ENCODE results near the gene RYR3.

The RYR3 gene

GRCh38 chr15:33304924-33305323, 5.8 kb upstream of the RYR3 start:
- TF ChIP-seq, protein P1, sequence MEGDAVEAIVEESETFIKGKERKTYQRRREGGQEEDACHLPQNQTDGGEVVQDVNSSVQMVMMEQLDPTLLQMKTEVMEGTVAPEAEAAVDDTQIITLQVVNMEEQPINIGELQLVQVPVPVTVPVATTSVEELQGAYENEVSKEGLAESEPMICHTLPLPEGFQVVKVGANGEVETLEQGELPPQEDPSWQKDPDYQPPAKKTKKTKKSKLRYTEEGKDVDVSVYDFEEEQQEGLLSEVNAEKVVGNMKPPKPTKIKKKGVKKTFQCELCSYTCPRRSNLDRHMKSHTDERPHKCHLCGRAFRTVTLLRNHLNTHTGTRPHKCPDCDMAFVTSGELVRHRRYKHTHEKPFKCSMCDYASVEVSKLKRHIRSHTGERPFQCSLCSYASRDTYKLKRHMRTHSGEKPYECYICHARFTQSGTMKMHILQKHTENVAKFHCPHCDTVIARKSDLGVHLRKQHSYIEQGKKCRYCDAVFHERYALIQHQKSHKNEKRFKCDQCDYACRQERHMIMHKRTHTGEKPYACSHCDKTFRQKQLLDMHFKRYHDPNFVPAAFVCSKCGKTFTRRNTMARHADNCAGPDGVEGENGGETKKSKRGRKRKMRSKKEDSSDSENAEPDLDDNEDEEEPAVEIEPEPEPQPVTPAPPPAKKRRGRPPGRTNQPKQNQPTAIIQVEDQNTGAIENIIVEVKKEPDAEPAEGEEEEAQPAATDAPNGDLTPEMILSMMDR (IDR thresholded peaks at IDR 0.05; ENCODE audit: insufficient read depth, low read depth, low read length, missing control alignments): no peak
- no peak overlapping the region for H3K4me3 ChIP-seq (ENCODE audit: low read length)
- no peak for DNase-seq (ENCODE audit: low read depth)

DNA sequence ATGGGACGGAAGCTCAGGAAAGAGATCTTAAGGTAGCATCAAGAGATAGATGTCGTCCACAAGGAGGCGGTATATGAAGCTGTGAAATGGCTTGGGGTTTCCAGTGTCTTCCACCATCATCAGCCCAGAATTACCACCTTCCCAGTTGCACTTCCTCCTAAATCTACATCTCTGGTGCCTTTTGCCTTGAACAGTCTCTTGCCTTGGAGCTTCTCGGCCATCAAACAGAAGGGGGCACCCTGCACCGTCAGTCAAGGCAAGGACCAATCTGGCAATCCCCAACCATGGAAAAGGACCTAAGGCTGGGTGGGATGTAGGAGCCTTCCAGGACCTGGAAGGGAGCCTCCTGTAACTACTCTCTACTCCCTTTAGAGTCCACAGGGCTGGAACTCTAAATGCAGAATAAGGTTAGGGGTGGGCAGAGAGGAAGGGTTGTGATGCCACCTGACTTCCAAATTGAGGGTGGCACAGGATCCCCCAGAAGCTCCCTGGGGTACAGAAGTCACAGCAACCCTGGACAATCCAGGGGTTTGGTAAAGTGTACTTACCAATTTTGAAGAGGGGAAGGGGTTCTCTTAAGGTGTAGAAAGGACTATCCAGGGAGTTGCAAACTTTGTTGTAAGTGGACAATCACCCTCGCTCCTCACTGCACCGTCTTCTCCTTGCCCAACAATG, 1.0 kb upstream of the RYR3 start:
- DNase-seq (ENCODE audit: low read depth): peak; percentile 54
- H3K4me3 ChIP-seq (ENCODE audit: low read length): no peak overlapping the region
- TF ChIP-seq, protein P1 (IDR thresholded peaks at IDR 0.05; ENCODE audit: insufficient read depth, low read depth, low read length, missing control alignments): peak; percentile 31

- TF ChIP-seq, protein P1 (IDR thresholded peaks at IDR 0.05; ENCODE audit: insufficient read depth, low read depth, low read length, missing control alignments): no peak
- H3K4me3 ChIP-seq (ENCODE audit: low read length): no peak overlapping the region
- DNase-seq (ENCODE audit: low read depth): peak; percentile 16
Observed at GRCh38 chr15:33311312-33311971, 675 bp downstream of the RYR3 start.

DNA sequence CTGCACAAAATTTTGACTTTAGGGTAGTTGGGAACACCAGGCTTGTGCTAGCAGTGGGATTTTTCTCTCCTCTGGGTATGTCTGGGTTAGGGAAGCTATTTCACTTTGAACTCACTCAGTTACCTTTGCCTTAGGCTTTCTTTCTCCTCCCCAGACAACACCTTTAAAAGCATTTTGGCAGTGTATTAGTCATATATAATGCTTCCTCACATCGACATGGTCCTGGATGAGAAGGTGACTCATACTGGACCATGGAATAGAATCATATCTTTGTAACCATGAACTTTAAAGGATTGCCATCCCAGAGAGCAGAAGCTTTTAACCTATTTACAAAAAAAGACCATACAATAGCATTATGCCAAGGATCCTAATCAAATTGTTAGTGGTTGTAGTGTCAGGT, 2.7 kb downstream of the RYR3 start:
- H3K4me3 ChIP-seq (ENCODE audit: low read length): no peak overlapping the region
- DNase-seq (ENCODE audit: low read depth): peak; percentile 52
- TF ChIP-seq, protein P1 (IDR thresholded peaks at IDR 0.05; ENCODE audit: insufficient read depth, low read depth, low read length, missing control alignments): no peak

DNA sequence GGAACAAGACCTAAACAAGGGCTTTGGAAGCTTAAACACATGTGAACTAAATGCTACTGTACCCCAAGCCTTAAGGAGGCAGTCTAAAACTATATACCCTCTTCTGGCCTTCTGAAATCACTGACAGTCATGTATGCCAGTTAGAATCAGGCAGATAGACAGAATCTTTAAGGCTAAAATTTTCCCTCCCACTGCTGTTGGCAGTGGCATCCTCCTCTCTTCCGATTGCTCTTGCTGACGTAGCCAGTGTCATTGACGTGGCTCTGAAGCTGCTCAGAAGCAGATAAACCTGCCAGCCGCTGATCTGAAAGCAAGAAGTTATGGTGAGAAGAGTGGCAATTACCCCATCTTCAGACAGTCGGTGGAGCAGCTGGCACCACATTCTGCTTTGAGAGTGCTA, 3.3 kb downstream of the RYR3 start:
- no peak overlapping the region for H3K4me3 ChIP-seq (ENCODE audit: low read length)
- DNase-seq (ENCODE audit: low read depth): no peak
- TF ChIP-seq, protein P1 (IDR thresholded peaks at IDR 0.05; ENCODE audit: insufficient read depth, low read depth, low read length, missing control alignments): no peak

- TF ChIP-seq, protein P1 (IDR thresholded peaks at IDR 0.05; ENCODE audit: insufficient read depth, low read depth, low read length, missing control alignments): no peak
- no peak overlapping the region for H3K4me3 ChIP-seq (ENCODE audit: low read length)
- no peak for DNase-seq (ENCODE audit: low read depth)
Observed at GRCh38 chr15:33315044-33315443, 4.3 kb downstream of the RYR3 start.

DNA sequence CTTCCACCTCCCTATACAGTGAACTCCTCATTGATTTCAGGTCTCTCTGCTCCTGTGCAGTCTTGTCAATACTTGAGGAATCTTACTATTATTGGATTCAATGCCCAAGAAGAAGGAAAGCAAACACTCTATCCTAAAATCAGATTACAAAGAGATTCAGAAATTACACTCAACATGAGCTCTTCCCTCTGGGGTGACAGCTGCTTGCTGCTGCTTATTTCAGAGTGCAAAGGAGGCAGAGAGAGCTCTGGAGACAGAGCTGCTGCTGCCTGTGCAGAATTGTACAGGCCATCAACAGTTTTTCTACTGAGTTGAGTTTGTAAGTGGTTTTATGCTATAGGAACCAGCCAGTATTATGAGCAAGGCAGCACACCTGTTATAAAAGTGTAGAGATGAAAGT, 7.1 kb downstream of the RYR3 start:
- TF ChIP-seq, protein P1 (IDR thresholded peaks at IDR 0.05; ENCODE audit: insufficient read depth, low read depth, low read length, missing control alignments): no peak
- DNase-seq (ENCODE audit: low read depth): no peak
- H3K4me3 ChIP-seq (ENCODE audit: low read length): no peak overlapping the region

Measured in epithelial cell of esophagus (primary cell).